GM18873 (cell line): ENCODE measurements around the gene ABCC6.
"Not testable (repeated sequence)": the region's sequence is repeated elsewhere in the genome, so short reads cannot be mapped to it uniquely, and the experiment has no call there.

Source experiments
- ATAC-seq: cut with Tn5 transposase; IDR thresholded peaks from one replicate; pipeline ENCODE4 v1.9.1; 2021; ENCODE audit warnings: mild to moderate bottlenecking, moderate library complexity, moderate number of reproducible peaks; ENCODE audit not compliant: unreplicated experiment, low FRiP score

ABCC6 gene

DNA sequence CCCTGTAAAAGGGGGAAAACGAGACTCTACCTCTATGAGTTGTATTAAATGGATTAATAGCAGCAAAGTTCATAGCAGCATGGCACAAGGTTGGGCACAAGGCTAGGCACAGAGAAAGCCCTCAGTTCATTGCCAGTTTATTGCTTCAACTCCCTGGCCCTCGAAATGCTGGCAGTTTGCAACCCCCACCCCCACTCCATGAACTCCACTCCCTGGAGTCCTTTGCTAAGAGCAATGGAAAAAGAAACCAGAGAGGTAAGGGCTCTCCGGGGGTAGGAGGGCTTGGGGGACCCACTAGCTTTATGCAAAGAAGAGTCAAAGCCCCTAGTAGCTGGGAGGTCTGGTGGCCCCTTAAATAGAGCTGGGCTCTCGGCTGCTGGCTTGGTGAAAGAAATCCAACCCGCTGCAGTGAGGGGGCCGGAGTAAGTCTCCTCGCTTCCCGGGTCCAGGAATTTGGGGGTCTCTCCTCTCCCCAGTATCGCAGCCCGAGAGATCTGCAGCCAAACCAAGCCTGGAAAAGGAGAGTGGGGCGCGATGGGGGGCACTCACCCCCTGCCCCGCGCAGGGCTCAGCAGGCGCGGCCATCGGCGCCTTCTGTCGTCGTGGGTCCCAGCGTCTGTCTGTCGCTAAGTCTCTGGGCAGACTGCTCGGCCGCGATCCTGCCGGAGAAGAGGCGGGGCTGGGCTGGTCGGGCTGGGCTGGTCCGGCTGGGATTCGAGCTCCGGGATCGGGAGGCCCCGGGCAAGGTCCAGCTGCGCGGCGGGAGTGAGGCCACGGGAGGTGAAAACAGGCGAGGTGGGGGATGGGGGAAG lies at the start of gene ABCC6:
Gene ABCC6, minus strand, starts transcription at position 645 of the 812 bp plus-strand sequence. Its CDS starts 60 bp downstream, at position 585.
- ATAC-seq: not testable (repeated sequence)

DNA sequence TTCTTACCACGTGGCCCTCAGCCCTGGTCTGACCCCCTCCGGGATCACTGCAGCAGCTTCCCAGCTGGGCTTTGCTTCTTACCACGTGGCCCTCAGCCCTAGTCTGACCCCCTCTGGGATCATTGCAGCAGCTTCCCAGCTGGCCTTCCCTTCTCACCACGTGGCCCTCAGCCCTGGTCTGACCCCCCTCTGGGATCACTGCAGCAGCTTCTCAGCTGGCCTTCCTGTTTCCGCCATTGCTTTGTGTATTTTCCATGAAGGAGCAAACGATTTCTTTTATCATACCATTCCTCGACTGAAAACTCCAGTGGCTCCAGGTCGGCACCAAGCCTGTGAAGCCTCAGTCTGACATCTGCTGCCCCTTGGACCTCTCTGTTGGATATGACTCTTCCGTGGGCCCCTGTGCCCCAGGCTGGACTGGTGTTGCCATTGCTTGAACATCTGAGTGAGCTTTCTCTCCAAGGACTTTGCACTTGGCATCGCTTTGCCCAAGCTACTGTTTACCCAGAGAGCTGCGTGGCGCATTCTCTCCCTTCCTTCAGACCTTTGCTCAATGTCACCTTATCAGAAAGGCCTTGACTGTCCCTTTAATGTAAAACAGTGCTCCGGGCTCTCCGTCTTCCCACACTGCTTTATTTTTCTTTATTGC lies 49.4 kb upstream of the ABCC6 start:
- ATAC-seq: not testable (repeated sequence)

GRCh38 chr16:16271658-16272057 lies 48.4 kb upstream of the ABCC6 start:
- not testable (repeated sequence) for ATAC-seq

GRCh38 chr16:16268185-16268808 lies 45.0 kb upstream of the ABCC6 start:
- not testable (repeated sequence) for ATAC-seq

DNA sequence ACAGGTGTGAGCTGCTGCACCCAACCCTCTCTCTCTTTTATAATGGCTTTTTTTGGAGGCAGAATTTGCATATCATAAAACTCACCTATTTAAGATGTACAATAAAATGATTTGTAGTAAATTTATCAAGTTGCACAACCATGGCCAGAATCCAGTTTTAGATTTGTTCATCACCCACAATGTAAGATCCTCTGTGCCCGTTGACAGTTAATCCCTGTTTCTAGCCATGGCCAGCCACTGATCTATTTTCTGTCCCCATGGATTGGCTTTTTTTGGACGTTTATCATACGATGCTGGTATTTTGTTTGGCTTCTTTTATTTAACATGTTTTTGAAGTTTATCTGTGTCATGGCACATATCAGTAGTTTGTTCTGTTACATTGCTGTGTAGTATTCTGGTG lies 44.4 kb upstream of the ABCC6 start:
- ATAC-seq: not testable (repeated sequence)

GRCh38 chr16:16265044-16265443 lies 41.8 kb upstream of the ABCC6 start:
- ATAC-seq: not testable (repeated sequence)

DNA sequence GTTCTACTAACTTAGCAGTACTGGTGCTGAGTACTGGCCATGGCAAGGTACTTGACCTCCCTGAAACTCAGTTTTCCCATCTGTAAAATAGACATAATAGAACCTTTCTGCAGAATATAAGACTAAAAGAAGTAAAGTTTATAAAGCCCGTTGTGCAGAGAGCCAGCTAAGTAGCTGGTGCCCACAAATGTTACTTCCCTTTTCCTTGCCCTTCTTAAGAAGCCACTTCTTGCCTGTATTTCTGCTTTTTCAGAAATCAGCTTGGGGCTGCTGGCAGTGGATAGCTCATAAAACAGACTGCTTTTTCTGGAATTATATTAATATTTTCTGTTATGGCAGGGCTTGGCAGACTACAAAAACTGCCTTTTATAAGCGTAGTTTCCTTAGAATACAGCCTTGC lies 40.7 kb upstream of the ABCC6 start:
- ATAC-seq: not testable (repeated sequence)

GRCh38 chr16:16262954-16263555 lies 39.8 kb upstream of the ABCC6 start:
- not testable (repeated sequence) for ATAC-seq

GRCh38 chr16:16259971-16260370 lies 36.7 kb upstream of the ABCC6 start:
- not testable (repeated sequence) for ATAC-seq

- not testable (repeated sequence) for ATAC-seq
These were observed 35.5 kb upstream of the ABCC6 start for GRCh38 chr16:16258822-16259221.

GRCh38 chr16:16257301-16257923 lies 34.1 kb upstream of the ABCC6 start:
- not testable (repeated sequence) for ATAC-seq

DNA sequence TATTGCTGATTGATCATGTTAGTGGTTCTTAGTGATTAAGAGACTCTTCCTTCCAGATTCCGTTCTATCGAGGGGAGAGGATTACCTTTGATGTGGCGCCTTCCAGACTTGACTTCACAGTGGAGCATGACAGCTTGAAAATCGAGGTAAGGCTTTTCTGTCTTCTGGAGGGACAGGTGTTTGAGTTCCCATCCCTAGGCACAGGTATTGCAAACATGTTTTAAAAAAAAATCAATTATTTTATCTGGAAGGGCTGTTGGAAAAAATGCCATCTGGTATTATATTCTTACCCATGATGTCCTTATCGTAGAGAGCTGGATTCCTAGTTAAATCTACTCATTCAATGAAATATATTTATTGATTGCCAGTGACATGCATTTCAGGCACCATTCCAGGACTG lies 29.1 kb upstream of the ABCC6 start:
- not testable (repeated sequence) for ATAC-seq

DNA sequence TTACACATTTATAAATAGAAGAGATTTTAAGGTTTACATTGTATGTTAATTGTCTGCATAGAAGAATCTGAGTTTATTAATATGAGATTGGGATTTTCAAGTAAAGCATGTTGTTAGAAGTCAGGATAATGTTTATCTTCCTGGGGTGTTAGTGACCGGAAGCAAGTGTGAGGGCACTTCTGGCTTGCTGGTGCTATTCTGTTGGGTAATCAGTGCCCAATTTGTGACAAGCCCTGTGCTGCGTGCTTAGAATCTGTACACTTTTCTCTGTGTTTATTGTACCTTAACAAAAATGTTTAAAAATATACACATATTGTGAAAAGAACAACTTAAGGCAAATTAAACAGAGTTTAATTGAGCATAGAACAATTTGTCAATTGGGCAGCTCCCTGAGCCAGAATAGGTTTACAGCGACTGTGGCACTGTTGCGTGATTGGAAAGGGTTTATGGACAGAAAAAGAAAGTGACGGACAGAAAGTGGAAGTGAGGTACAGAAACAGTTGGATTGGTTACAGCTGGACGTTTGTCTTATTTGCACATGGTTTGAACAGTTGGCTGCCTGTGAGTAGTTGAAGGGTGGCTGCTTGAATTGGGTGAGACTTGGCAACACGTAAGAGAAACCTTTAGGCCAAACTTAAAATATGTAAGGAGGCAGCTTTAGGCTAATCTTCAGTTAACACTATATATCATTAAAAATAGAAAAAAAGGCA lies 26.5 kb upstream of the ABCC6 start:
- ATAC-seq: not testable (repeated sequence)

DNA sequence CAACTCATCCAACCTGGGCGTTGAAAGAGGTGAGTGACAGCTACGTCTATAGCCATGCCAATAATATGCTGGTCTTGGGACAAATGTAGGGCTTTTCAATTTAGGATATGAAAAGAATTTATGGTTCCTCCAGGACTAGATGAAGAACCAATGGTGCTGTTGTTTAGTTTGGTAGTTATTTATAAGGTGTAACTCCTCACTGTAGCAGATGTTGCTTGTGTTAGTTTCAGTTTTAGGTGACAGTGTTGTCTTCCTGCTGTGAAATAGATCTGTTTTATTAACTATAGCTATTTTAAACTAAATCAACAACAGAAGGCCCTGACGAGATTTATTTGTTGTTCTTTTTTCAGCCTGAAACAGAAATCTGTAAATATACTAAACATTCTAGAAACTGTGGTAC lies 24.1 kb upstream of the ABCC6 start:
- ATAC-seq: not testable (repeated sequence)

- not testable (repeated sequence) for ATAC-seq
These were observed 23.4 kb upstream of the ABCC6 start for GRCh38 chr16:16246578-16247262.

- ATAC-seq: not testable (repeated sequence)
These were observed 20.6 kb upstream of the ABCC6 start for GRCh38 chr16:16243886-16244285.

DNA sequence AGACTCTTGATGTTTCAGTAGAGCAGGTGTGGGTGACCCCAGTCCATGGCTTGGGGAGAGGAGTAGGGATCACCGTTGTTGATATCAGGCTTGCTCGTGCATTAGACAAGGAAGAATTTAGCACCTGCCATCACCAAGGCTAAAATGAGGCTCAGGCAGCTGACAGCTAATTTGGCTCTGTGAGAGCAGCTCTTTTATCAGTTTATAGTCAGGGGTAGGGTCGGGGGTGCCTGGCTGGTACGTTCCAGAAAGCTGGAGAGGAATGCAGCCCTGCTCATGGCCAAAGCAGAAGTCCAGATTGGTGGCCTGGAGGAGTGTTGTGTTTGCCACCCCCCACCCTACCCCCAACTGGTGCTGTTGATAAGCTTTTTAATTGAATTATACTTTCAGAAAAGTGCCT lies 17.4 kb upstream of the ABCC6 start:
- ATAC-seq: not testable (repeated sequence)

DNA sequence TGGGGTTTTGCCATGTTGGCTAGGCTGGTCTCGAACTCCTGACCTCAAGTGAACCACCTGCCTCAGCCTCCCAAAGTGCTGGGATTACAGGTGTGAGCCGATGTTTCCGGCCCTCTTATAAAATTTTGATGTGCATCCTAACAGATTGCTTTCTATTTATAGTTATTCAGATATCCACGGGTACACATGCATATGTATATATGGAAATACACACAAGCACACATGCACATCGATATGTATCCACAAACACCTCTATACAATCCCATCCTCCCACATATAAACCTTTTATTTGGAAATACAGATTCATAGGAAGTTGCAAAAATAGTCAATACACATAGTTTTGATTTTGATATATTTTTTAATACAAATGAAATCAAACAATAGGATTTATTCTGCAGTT lies 14.4 kb upstream of the ABCC6 start:
- ATAC-seq: not testable (repeated sequence)

DNA sequence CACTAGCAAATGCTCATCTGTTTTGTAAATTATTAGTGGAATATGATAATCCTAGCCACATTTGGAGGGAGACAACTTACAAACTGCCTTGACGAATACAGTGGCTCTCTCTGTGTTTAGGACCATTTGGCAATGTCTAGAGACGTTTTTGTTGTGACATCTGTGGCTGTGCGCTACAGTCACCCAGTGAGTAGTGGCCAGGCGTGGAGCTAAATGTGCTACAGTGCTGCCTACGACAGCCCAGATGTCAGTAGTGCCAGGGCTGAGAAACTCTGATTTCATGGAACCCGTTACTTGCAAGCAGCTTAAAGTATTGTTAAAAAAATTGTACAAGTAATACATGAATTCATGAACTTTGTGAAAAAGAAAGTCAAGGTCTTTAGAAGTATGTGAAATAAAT lies 13.8 kb upstream of the ABCC6 start:
- ATAC-seq: not testable (repeated sequence)
